SK-N-SH (cell line): ENCODE results near the gene RBM17. TPM values are rescaled to one million over a fixed set of nuclear protein-coding genes. Genes with fewer than 3 reads are reported as not detected.

Experiments used
- CTCF ChIA-PET: fragments of 300-600, 350-600 bp; formaldehyde crosslinking; extraction: SDS; loops from one replicate; lab custom pipeline; 2021; lab: Yijun Ruan, JAX
- POLR2A ChIA-PET: fragments of 350-600 bp; sonication (Branson Sonifier 250); formaldehyde crosslinking; extraction: SDS; loops from one replicate; lab custom pipeline; 2020; ENCODE audit warnings: antibody characterized with exemption, inconsistent platforms; lab: Yijun Ruan, JAX
- DNase-seq: peaks from one replicate; pipeline ENCODE4 v3.0.0; 2012
- H2AFZ ChIP-seq: fragments of 200-600 bp; sonication (generic); 2 replicates; pipeline ENCODE4 v1.8.1; 2016; ENCODE audit warnings: antibody characterized with exemption, mild to moderate bottlenecking, low read depth
- H3F3A ChIP-seq: fragments of 200-600 bp; sonication (generic); replicated peaks from 2 replicates; pipeline ENCODE3; 2016; ENCODE audit warnings: antibody characterized with exemption, mild to moderate bottlenecking; ENCODE audit not compliant: insufficient read depth
- H3K27ac ChIP-seq, 2 experiments: fragments of 200-500 bp in 1 of 2; fragments of 200-600 bp in 1 of 2; sonication (Bioruptor generic) in 1 of 2; sonication (generic), shearing (Covaris generic) in 1 of 2; 2 replicates each; pipeline versions ENCODE4 v1.5.1 to v1.6.1; 2014 to 2016; ENCODE audit warnings: low read depth in 2 of 2, inconsistent platforms in 1 of 2, low read length in 1 of 2, mild to moderate bottlenecking in 1 of 2, mixed read lengths in 1 of 2
- H3K27me3 ChIP-seq: fragments of 200-600 bp; sonication (generic), shearing (Covaris generic); 2 replicates; pipeline ENCODE4 v1.6.1; 2016; ENCODE audit warnings: mixed run types; ENCODE audit not compliant: insufficient read depth
- H3K36me3 ChIP-seq, 2 experiments: fragments of 200-500 bp in 1 of 2; fragments of 200-600 bp in 1 of 2; sonication (Bioruptor generic) in 1 of 2; sonication (generic) in 1 of 2; replicated peaks in 1 of 2; 2 replicates each; pipeline versions ENCODE3 to v1.5.1; 2014 to 2016; ENCODE audit warnings: low read length in 1 of 2, mild to moderate bottlenecking in 1 of 2; ENCODE audit not compliant: insufficient read depth in 2 of 2, control insufficient read depth in 1 of 2
- H3K4me1 ChIP-seq, 2 experiments: fragments of 200-500 bp in 1 of 2; fragments of 200-600 bp in 1 of 2; sonication (Bioruptor generic) in 1 of 2; sonication (generic), shearing (Covaris generic) in 1 of 2; 2 replicates each; pipeline versions ENCODE4 v1.5.1 to v1.6.1; 2014 to 2016; ENCODE audit warnings: low read depth in 1 of 2, low read length in 1 of 2, mixed run types in 1 of 2; ENCODE audit not compliant: insufficient read depth in 2 of 2, control insufficient read depth in 1 of 2
- H3K4me2 ChIP-seq: fragments of 200-600 bp; sonication (generic), shearing (Covaris generic); 2 replicates; pipeline ENCODE4 v1.6.1; 2017; ENCODE audit warnings: mixed run types
- H3K4me3 ChIP-seq, 2 experiments: fragments of 200-500 bp in 1 of 2; fragments of 200-600 bp in 1 of 2; sonication (Bioruptor generic) in 1 of 2; sonication (generic), shearing (Covaris generic) in 1 of 2; 2 replicates each; pipeline versions ENCODE4 v1.5.1 to v1.8.1; 2014 to 2016; ENCODE audit warnings: low read depth in 2 of 2, inconsistent platforms in 1 of 2, low read length in 1 of 2, mild to moderate bottlenecking in 1 of 2, mixed read lengths in 1 of 2, moderate library complexity in 1 of 2
- H3K79me2 ChIP-seq: fragments of 200-600 bp; sonication (generic); 2 replicates; pipeline ENCODE4 v1.8.1; 2017; ENCODE audit warnings: mild to moderate bottlenecking; ENCODE audit not compliant: insufficient read depth
- H3K9ac ChIP-seq: fragments of 200-600 bp; sonication (generic); 2 replicates; pipeline ENCODE4 v1.6.1; 2017; ENCODE audit warnings: mixed run types
- H3K9me2 ChIP-seq: fragments of 200-600 bp; sonication (generic); 2 replicates; pipeline ENCODE4 v1.6.1; 2017; ENCODE audit warnings: mixed run types
- H3K9me3 ChIP-seq: fragments of 200-600 bp; sonication (generic); 2 replicates; pipeline ENCODE4 v1.6.1; 2017; ENCODE audit warnings: mixed run types, mild to moderate bottlenecking, moderate library complexity
- H4K20me1 ChIP-seq: fragments of 200-600 bp; sonication (generic); 2 replicates; pipeline ENCODE4 v1.6.1; 2017; ENCODE audit warnings: mild to moderate bottlenecking, mixed run types; ENCODE audit not compliant: insufficient read depth
- EZH2phosphoT487 ChIP-seq: fragments of 200-600 bp; sonication (generic); IDR thresholded peaks from 2 replicates; pipeline ENCODE4 v1.6.1; 2017; ENCODE audit warnings: low read depth, mixed run types, mild to moderate bottlenecking, antibody characterized with exemption, moderate library complexity, borderline replicate concordance
- FOSL2 ChIP-seq: IDR thresholded peaks from 2 replicates; pipeline ENCODE4 v1.4.0; 2012; ENCODE audit warnings: low read depth, mild to moderate bottlenecking, moderate library complexity, borderline replicate concordance
- IRF3 ChIP-seq: fragments of 150-350 bp; IDR thresholded peaks from 2 replicates; pipeline ENCODE4 v1.6.1; 2016; ENCODE audit warnings: mild to moderate bottlenecking, low read depth, low read length
- JUND ChIP-seq: IDR thresholded peaks from 2 replicates; pipeline ENCODE4 v1.4.0; 2012
- MXI1 ChIP-seq: IDR thresholded peaks from 2 replicates; pipeline ENCODE4 v1.6.1; 2012; ENCODE audit warnings: mild to moderate bottlenecking, low read depth, low read length, improper control_type of control experiment
- NFIC ChIP-seq: IDR thresholded peaks from 2 replicates; pipeline ENCODE4 v1.4.0; 2012; ENCODE audit warnings: borderline replicate concordance
- NRF1 ChIP-seq: IDR thresholded peaks from 2 replicates; pipeline ENCODE4 v1.6.1; 2012; ENCODE audit warnings: low read depth, mild to moderate bottlenecking, low read length
- POLR2AphosphoS5 ChIP-seq: IDR thresholded peaks from 2 replicates; pipeline ENCODE4 v1.6.1; 2012; ENCODE audit warnings: low read depth, low read length
- RAD21 ChIP-seq: IDR thresholded peaks from 2 replicates; pipeline ENCODE4 v1.6.1; 2012; ENCODE audit warnings: mild to moderate bottlenecking, low read length
- RCOR1 ChIP-seq: fragments of 150-350 bp; IDR thresholded peaks from 2 replicates; pipeline ENCODE4 v1.6.1; 2017; ENCODE audit warnings: antibody characterized with exemption, low read length
- RFX5 ChIP-seq: IDR thresholded peaks from 2 replicates; pipeline ENCODE4 v1.6.1; 2012; ENCODE audit warnings: mild to moderate bottlenecking, improper control_type of control experiment, low read length
- SMC3 ChIP-seq: IDR thresholded peaks from 2 replicates; pipeline ENCODE4 v1.6.1; 2012; ENCODE audit warnings: low read depth, low read length, improper control_type of control experiment
- TAF1 ChIP-seq: IDR thresholded peaks from 2 replicates; pipeline ENCODE4 v1.6.1; 2012; ENCODE audit warnings: low read depth, mild to moderate bottlenecking, low read length, moderate library complexity, borderline replicate concordance
- TCF12 ChIP-seq: IDR thresholded peaks from 2 replicates; pipeline ENCODE4 v1.4.0; 2012
- TEAD4 ChIP-seq: IDR thresholded peaks from 2 replicates; pipeline ENCODE4 v1.4.0; 2012; ENCODE audit warnings: mild to moderate bottlenecking, borderline replicate concordance; ENCODE audit not compliant: insufficient read depth
- YY1 ChIP-seq: IDR thresholded peaks from 2 replicates; pipeline ENCODE4 v1.4.0; 2012; ENCODE audit warnings: low read depth, mild to moderate bottlenecking
- WGBS: methylation state at CpG from one replicate; pipeline ENCODE4 v1.1.6; 2017; ENCODE audit warnings: low lambda C conversion rate; 5-methylcytosine and 5-hydroxymethylcytosine counted together
- polyA plus RNA-seq, 3 experiments: library from polyadenylated mRNA; depleted of rRNA; stranded (reverse); fragments of >200 nt; gene quantifications; 2 replicates each; pipeline ENCODE4 v1.2.3, GENCODE V29; 2012
- TF ChIP-seq, protein P1 (sequence below): IDR thresholded peaks from 2 replicates; pipeline ENCODE4; 2012
- TF ChIP-seq, protein P2 (sequence below): IDR thresholded peaks from 2 replicates; pipeline ENCODE4 v1.6.1; 2012; ENCODE audit warnings: mild to moderate bottlenecking, low read depth, low read length, moderate library complexity
- TF ChIP-seq, protein P3 (sequence below): fragments of 150-350 bp; IDR thresholded peaks from 2 replicates; pipeline ENCODE4 v1.6.1; 2017; ENCODE audit warnings: antibody characterized with exemption, low read length, low read depth, borderline replicate concordance
- TF ChIP-seq, protein P4 (sequence below): IDR thresholded peaks from 2 replicates; pipeline ENCODE4 v1.4.0; 2012; ENCODE audit warnings: low read depth, borderline replicate concordance

The RBM17 gene
- polyA plus RNA-seq, 1 of the 3 experiments (the other 2 are of a cell fraction) = 32.6 TPM

GRCh38 chr10:6139470-6139869 is 50.6 kb downstream of the RBM17 start:
- no peak overlapping the region for H3K9ac ChIP-seq
- TF ChIP-seq EZH2phosphoT487 = no peak
- TF ChIP-seq TAF1 = no peak
- no peak for TF ChIP-seq TEAD4
- no peak for TF ChIP-seq JUND
- TF ChIP-seq, protein P1, sequence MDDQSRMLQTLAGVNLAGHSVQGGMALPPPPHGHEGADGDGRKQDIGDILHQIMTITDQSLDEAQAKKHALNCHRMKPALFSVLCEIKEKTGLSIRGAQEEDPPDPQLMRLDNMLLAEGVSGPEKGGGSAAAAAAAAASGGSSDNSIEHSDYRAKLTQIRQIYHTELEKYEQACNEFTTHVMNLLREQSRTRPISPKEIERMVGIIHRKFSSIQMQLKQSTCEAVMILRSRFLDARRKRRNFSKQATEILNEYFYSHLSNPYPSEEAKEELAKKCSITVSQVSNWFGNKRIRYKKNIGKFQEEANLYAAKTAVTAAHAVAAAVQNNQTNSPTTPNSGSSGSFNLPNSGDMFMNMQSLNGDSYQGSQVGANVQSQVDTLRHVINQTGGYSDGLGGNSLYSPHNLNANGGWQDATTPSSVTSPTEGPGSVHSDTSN = no peak
- TF ChIP-seq TCF12 = no peak
- TF ChIP-seq YY1 = no peak
- TF ChIP-seq, protein P2, sequence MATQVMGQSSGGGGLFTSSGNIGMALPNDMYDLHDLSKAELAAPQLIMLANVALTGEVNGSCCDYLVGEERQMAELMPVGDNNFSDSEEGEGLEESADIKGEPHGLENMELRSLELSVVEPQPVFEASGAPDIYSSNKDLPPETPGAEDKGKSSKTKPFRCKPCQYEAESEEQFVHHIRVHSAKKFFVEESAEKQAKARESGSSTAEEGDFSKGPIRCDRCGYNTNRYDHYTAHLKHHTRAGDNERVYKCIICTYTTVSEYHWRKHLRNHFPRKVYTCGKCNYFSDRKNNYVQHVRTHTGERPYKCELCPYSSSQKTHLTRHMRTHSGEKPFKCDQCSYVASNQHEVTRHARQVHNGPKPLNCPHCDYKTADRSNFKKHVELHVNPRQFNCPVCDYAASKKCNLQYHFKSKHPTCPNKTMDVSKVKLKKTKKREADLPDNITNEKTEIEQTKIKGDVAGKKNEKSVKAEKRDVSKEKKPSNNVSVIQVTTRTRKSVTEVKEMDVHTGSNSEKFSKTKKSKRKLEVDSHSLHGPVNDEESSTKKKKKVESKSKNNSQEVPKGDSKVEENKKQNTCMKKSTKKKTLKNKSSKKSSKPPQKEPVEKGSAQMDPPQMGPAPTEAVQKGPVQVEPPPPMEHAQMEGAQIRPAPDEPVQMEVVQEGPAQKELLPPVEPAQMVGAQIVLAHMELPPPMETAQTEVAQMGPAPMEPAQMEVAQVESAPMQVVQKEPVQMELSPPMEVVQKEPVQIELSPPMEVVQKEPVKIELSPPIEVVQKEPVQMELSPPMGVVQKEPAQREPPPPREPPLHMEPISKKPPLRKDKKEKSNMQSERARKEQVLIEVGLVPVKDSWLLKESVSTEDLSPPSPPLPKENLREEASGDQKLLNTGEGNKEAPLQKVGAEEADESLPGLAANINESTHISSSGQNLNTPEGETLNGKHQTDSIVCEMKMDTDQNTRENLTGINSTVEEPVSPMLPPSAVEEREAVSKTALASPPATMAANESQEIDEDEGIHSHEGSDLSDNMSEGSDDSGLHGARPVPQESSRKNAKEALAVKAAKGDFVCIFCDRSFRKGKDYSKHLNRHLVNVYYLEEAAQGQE = no peak
- TF ChIP-seq NFIC = no peak
- TF ChIP-seq MXI1 = no peak
- TF ChIP-seq RAD21 = no peak
- H3K27me3 ChIP-seq = no peaks in the 10 kb centered on the region; the same call in 1 of the 2 replicates
- no peaks in the 10 kb centered on the region for H3K79me2 ChIP-seq
- H3F3A ChIP-seq = peaks cover 16% of the 10 kb centered on the region
- peaks cover 0 to 3% of the 10 kb centered on the region in 2 experiments; a peak in 2 of 4 replicates for H3K4me1 ChIP-seq
- no peaks in the 10 kb centered on the region for H3K36me3 ChIP-seq
- DNase-seq = no peak
- no peak overlapping the region for H2AFZ ChIP-seq
- H3K9me3 ChIP-seq = no peaks in the 10 kb centered on the region
- POLR2A ChIA-PET = no interaction called here
- 71% methylated on average over 11 of the region's 11 CpGs for WGBS
- H3K4me3 ChIP-seq = no peak overlapping the region
- no peaks in the 10 kb centered on the region for H4K20me1 ChIP-seq
- CTCF ChIA-PET = interaction anchor here (0.6 to 1.9 kb wide), 5 partner anchors 13 to 126 kb away, joined by 3 to 5 read pairs (median 4); partner anchors contain the start of gene PFKFB3
- no peak overlapping the region for H3K4me2 ChIP-seq
- H3K27ac ChIP-seq = no peak overlapping the region
- H3K9me2 ChIP-seq = no peaks in the 10 kb centered on the region

DNA sequence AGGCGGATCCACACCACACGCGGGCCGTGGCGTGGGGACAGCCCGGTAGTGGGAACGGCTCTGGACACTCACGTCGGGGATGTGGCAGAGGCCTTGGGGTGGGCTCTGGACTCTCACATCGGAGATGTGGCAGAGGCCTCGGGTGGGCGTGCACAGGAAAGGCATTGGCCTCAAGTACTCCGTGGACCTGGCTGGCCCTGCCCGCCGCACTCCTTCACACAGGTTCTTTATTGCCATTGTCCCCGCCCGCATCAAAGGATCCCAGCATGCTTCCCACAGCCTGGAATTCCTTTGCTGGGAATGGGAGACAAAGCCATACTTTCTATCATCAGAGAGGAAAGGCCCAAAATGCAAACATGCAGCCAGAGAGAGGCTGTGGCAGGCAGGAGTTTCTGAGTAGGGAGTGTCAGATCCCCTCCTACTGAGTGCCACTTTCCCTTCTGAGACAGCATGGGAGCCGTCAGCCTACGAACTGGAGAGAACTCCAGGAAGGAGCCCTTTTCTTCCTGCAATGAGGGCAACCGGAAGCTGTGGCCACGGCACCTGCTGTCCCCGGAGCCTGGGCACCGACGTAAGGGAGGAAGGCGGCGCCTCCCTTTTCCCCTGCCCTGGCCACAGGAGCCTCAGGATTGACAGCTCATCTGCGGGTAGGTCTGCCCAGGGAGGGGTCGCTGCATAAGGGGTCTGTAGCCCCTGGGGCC is 51.5 kb downstream of the RBM17 start:
- Histone ChIP-seq H3K9me3 (no peaks in the 10 kb centered on the region), H3F3A (peaks cover 16% of the 10 kb centered on the region), H3K4me3 (no peak overlapping the region), H3K4me1 (peaks cover 0 to 3% of the 10 kb centered on the region in 2 experiments; a peak in 2 of 4 replicates), H3K36me3 (no peaks in the 10 kb centered on the region), H2AFZ (no peak overlapping the region), H3K9me2 (no peaks in the 10 kb centered on the region), H3K9ac (no peak overlapping the region), H3K79me2 (no peaks in the 10 kb centered on the region), H3K27ac (no peak overlapping the region), H4K20me1 (no peaks in the 10 kb centered on the region), H3K27me3 (no peaks in the 10 kb centered on the region; the same call in 1 of the 2 replicates), H3K4me2 (no peak overlapping the region)
- CTCF ChIA-PET = interaction anchor here (0.9 to 1.1 kb wide), 2 partner anchors 12 to 15 kb away, joined by 3 to 4 read pairs; no protein-coding TSS in a partner anchor
- 96% methylated on average over 15 of the region's 28 CpGs for WGBS
- POLR2A ChIA-PET = no interaction called here
- peak; percentile 31 for DNase-seq
- TF ChIP-seq IRF3 = no peak
- no peak for TF ChIP-seq FOSL2
- no peak for TF ChIP-seq RFX5
- TF ChIP-seq, protein P3, sequence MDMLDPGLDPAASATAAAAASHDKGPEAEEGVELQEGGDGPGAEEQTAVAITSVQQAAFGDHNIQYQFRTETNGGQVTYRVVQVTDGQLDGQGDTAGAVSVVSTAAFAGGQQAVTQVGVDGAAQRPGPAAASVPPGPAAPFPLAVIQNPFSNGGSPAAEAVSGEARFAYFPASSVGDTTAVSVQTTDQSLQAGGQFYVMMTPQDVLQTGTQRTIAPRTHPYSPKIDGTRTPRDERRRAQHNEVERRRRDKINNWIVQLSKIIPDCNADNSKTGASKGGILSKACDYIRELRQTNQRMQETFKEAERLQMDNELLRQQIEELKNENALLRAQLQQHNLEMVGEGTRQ = no peak
- TF ChIP-seq RCOR1 = no peak
- no peak for TF ChIP-seq POLR2AphosphoS5
- TF ChIP-seq TEAD4 = no peak
- TF ChIP-seq NRF1 = no peak
- no peak for TF ChIP-seq SMC3
- TF ChIP-seq RAD21 = no peak
- no peak for TF ChIP-seq NFIC
- TF ChIP-seq, protein P4, sequence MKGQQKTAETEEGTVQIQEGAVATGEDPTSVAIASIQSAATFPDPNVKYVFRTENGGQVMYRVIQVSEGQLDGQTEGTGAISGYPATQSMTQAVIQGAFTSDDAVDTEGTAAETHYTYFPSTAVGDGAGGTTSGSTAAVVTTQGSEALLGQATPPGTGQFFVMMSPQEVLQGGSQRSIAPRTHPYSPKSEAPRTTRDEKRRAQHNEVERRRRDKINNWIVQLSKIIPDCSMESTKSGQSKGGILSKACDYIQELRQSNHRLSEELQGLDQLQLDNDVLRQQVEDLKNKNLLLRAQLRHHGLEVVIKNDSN = no peak
